HG03159 (cell line): ENCODE measurements around the gene SELENOH.
A peak's percentile ranks its signal among the peaks of the same experiment; 100 is the strongest.

ENCODE experiments used
- ATAC-seq: cut with Tn5 transposase; IDR thresholded peaks from one replicate; pipeline ENCODE4 v1.9.1; 2021; ENCODE audit warnings: mild to moderate bottlenecking, moderate library complexity; ENCODE audit not compliant: unreplicated experiment

The SELENOH gene

DNA sequence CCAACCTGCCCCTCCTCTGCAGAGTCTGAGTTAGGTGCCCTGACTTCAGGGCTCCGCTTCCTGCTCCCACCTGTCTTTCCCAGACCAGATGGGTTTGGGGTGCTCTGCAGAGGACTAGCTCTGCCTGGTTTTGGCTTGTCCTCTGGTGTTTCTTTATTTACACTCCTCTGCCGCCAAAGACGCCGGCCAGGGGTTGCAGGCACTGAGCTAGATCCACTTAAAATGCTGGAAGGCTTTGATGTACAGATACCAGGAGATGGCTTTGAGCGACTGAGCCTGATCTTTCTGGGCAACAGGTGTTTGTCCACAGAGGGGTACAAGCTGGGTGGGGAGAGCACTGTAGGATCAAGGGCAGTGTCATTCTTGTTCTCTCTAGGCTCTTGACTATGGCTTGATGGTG lies 3.9 kb downstream of the SELENOH start:
- no peak for ATAC-seq

GRCh38 chr11:57746920-57747319 lies 5.6 kb downstream of the SELENOH start:
- ATAC-seq: no peak

DNA sequence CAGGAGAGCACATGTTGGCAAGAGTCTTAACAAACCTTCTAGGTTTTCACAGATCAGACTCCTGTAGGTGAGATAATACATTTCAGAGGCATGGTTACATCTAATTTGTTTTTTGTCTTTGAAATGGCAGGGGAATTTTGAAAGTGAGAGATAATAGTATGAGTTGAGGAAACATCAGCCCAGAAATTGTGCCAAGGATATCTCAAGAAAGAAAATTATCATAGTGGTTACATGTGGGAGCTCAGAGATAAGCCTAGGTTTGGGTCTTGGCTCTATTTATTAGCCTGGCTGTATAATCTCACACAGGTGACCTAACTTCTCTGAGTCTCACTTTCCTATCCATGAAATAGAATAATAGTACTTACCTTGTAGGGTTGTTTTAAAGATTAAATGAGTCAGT lies 9.9 kb downstream of the SELENOH start:
- ATAC-seq: no peak

DNA sequence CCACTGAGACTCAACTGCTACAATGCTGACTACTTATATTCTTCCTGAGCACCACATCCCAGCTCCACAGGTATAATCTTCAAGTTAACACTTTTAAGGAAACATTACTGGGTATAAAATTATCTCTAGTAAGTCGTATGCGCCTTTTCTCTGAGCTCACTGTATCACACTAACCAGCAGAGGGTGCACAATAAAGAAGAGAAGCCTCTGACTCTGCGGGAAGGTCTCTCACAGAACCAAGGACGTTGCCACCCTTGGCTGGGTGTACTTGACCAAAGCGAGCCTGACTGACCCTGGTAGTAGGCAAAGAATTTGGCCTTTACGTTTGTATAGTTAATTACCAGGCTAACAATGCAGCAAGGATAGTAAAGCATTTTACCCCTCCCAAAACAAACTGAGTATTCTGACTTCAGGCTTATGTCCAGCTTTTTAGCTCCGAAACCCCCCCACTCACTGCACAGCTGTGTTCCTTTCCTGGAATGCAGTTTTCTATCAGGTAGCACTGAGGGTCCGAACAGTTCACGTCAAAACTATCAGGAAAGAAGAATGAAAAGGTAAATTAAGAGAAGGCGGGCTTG lies 10.5 kb downstream of the SELENOH start, which contains the start of gene BTBD18:
Gene BTBD18, minus strand, starts transcription at position 144 of the 578 bp plus-strand sequence. CDS start 631 bp downstream, outside the sequence.
- ATAC-seq: no peak

GRCh38 chr11:57752954-57753353 lies 11.7 kb downstream of the SELENOH start:
- ATAC-seq: no peak

DNA sequence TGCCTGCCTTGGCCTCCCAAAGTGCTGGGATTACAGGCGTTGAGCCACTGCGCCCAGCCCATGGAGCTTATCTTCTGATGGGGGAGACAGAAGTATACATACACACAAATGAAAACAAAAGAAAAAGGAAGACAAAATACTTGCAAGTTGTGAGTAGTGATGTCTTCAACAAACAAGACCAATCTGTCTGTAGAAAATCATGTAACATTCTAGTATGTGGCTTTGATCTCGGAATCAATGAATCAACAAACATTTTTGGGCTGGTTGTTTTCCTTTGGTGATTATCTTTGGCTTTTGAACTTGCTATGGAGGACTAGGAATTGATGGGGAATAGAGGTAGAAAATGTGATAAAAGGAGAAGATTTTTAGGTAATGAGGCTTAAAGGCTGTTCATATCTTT lies 16.9 kb downstream of the SELENOH start:
- ATAC-seq: no peak

DNA sequence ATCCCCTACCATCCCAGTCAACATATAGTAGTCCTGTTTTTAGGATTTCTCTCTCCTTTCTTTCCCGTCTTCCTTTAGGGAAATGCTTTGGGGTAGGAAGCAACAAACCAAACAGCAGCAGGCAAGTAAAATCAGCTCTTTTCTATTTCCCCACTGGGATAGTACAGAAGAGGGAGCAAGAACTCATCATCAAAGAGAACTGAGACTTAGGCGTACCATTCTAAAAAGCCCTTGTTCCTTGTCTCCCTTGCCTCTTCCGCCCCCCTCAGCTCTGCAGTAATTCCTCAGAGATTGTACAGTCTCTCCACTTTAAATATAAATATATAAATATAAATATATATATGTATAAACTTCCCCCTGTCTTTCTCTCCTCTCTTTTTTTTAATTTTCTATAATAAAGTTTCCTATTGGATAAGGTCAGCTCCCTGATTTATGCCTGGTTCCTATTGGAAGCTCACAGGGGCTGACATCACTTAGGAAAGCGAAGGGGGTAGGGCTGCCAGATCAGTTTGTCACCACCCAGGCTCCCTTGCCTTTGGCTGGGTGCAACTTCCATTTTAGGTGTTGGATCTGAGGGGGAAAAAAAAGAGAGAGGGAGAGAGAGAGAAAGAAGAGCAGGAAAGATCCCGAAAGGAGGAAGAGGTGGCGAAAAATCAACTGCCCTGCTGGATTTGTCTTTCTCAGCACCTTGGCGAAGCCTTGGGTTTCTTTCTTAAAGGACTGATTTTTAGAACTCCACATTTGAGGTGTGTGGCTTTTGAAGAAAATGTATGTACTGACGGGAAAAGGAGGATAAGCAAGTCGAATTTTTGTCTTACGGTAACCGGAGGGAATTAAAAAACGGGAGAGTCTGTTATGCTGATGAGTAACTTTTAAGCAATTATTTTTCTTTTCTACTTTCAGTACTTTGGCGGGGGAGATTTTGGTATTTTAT lies 20.3 kb downstream of the SELENOH start, which contains the start of gene CTNND1:
Gene CTNND1, plus strand, starts transcription at position 502 of the 934 bp plus-strand sequence. CDS start 29,677 bp downstream, outside the sequence.
- peak; percentile 89 for ATAC-seq

DNA sequence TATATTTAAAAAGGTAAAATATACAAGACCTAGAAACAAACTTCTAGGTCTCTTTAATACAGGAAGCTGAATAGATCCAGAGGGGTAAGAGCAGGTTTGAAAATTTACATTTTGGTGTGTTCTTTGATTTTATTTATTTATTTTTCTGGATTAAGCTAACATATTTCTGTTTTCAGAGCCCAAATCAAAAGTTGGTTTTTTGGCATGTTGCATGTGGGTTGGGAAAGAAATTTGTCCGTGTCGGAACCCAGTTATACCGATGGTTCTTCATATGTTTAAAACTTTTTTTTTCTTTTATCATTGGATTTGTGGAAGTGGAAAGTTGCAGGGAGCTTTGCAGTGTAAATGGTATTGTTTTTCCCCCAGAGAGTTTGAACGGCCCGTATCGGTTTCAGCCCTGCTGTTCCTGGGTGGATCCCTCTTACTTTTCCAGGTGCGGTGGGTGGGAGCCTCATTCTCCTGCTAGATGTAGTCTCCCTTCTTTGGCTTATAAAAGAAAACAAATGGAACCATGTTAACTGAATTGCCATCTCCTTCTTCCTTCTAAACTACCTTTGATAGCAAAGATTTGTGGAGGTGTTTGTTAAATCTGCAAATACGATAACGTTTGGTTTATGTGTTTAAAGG lies 21.1 kb downstream of the SELENOH start:
- ATAC-seq: no peak

GRCh38 chr11:57763568-57763967 lies 22.3 kb downstream of the SELENOH start:
- ATAC-seq: no peak

- no peak for ATAC-seq
Observed at GRCh38 chr11:57764021-57764420, 22.7 kb downstream of the SELENOH start.

- no peak for ATAC-seq
Observed at GRCh38 chr11:57764566-57764965, 23.3 kb downstream of the SELENOH start.

DNA sequence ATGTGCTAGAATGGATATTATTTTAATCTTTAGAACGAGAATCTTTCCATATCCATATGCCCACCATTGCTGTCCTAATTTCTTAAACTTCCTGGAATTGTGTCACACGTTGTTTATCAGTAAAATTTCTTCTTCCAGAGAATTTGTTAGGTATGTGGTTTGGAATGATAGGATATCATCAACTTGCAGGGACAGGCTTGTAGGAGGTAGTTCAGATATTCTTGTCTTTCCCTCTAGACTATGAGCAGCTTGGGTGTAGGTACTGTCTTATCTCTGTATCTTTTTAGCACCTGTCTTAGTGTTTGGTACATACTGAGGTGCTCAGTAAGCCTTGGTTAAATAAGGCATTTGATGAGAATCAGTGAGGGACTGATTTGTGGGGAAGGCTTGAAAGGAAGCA lies 23.7 kb downstream of the SELENOH start:
- no peak for ATAC-seq

DNA sequence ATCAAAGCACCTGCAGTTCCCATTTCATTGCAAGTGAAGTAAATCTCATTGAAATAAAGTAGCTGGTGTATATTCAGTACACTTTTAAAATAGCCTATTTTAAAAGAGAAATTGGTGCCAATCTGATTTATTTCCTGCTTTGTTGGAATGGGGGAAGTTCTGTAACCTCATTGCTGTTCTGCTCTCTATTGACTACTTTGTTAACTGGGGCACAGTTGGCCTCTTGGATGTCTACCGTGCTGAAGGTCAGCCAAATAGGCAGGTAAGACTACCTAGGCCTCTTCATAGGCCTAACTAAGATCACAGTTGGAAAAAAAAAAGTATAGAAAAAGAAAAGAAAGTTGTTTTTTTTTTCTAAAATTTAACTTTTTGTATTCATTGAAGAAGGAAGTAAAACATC lies 29.5 kb downstream of the SELENOH start:
- no peak for ATAC-seq

DNA sequence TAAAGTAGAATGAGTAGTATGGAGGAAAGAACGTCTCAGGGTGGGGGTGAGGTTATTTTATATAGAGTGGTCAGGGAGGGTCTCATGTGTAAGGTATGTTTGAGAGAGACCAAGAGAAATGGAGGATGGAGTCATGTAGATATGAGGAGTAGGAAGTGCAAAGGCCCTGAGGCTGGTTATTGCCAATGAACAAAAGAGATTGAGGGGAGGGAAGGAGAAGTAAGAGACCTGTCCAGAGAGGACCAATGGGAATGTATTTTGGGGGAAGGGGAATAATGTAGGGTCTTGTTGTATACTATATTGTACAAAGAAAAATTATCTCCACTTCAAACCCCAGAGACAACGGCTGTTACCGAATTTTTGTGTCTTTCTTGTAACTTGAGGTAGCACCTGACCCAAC lies 30.1 kb downstream of the SELENOH start:
- no peak for ATAC-seq

DNA sequence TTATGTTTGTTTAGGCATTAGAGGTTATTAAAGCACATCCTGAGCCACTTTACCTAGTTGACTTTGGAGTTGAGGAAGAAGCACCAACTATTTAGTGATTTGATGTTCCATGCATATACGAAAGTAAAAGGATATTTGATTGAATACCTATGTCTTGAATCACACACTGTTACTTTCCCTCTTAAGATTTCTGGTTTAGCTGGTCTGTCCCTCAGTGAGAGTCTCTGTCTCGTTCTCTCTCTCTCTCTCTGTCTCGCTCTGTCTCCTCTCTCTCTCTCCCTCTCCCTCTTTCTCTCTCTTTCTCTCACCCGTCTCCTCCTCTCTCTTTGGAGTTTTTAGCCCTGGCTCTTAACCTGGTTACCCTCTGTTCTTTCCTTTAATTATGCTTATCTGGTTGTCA lies 31.3 kb downstream of the SELENOH start:
- no peak for ATAC-seq

GRCh38 chr11:57773026-57773598 lies 31.8 kb downstream of the SELENOH start:
- no peak for ATAC-seq

DNA sequence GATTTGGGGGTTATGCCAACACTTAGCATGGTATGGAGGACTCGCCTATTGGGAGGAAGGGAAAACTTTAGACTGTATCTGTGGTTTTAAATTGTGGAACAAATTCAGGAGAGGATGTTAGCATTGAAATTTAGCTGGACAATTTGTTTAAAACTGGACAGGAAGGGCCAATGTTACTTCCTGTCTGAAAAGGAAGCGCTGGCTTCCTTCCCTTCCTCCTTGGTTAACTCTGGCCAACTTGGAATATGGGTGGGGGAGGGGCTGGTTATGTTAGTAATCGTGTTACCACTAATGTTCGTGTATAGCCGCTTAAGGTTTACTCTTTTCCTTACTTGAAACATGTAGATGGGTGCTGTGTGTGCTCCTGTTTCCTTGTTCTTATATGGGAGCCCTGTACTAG lies 34.2 kb downstream of the SELENOH start:
- ATAC-seq: no peak

- no peak for ATAC-seq
Observed at GRCh38 chr11:57776031-57776521, 34.8 kb downstream of the SELENOH start.

- no peak for ATAC-seq
Observed at GRCh38 chr11:57776577-57777210, 35.4 kb downstream of the SELENOH start.

- ATAC-seq: no peak
Observed at GRCh38 chr11:57777969-57778317, 36.7 kb downstream of the SELENOH start.
